IPS-NIHi7 (cell line): ENCODE results near the gene HOXC10.

ENCODE experiments used
- DNase-seq: peaks from one replicate; pipeline ENCODE4 v3.0.0; 2012; ENCODE audit warnings: mixed read lengths; ENCODE audit errors: extremely low spot score

The HOXC10 gene

DNA sequence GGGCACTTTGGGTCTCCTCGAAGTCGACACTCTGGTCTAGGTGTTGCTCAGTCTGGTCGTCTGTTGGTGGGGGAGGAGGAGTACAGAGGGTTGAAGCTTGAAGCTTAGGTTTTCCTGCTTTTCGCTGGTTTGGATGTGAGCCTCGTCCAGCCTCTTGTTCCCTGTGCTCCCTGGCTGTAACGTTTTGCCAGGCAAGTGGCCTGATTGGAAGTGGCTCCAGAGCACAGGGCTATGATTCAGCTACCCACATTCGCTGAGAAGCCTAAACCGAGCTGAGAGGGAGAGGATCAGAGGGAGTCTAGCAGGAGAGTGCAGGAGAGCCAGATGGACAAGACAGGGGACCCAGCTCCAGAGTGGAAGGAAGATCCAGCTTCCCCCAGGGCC is 6.1 kb downstream of the HOXC10 start:
- no peak for DNase-seq

DNA sequence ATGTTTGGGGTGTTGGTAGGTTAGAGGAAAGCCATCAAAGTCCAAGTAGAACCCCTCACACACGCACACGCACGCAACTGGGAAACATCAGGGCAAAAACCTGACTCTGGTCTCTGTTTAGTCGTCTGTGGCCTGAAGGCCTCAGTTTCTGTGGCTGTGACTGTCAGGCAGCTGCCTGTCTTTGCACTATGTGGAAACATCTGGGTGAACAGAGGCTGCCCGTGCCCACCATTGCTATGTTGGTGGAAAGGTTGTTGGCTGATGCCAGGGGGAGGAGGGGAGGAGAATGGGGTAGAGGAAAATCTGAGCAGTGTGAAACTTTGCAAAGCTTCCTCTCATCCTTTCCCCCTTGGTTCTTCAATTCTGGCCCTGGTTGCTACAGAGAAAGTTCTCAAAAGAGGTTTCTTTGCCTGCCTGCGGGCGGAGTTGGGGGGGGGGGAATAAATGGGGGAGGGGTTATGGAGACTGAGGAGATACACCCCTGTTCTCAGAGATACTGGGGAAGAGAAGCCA is 7.5 kb downstream of the HOXC10 start:
- DNase-seq, result no peak

DNA sequence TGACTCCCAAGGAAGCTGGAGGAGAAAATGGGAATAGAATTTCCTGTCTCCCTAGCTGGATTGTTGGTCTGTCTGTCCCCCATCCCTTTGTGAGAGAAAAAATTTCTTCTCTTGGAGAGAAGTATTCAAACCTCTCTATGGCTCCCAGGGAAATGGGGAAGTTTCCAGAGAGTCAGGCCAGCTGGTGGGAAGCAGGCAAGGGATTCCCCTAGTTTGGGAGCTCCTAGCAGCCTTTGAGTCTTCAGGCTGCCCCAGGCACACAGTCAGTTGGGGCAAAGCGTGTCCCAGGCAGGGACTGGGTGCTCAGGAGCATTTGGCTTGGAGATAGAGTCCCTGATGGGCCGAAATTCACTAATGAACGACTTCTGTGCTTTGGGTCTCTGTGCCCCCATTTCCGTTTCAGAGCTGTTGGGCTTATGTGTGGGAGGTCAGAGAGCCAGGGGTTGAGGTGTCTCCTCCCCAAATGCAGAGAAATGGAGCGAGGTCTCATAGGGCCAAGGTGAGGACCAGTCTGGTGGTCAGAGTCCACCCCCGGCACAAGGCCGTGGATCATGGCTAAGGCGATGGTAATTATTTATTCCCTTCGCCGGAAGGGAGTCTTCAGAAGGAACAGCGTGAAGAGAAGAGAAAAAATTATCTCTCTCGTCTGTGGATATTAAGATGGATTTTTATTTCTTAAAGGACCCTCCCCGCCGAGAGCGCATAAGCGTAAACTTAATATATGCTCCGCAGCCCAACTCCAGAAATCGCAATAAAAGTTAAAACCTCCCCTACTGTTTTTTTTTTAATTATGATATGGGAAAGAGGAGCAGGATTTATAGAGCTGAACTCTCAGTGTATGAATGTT is 8.4 kb downstream of the HOXC10 start:
- DNase-seq, result no peak

DNA sequence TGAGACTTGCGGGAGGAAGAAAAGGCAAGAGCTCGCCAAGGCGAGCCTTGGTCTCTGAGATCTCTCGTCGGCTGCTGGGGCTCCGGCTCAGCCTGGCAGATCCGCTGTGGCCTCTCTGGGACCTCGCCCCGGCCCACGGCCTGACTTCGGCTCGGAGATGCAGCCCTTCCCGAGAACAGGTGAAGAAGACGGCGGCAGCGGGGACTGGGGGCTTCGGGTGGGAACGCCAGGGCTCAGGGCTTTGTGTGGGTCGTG is 9.0 kb downstream of the HOXC10 start:
- DNase-seq, result no peak

DNA sequence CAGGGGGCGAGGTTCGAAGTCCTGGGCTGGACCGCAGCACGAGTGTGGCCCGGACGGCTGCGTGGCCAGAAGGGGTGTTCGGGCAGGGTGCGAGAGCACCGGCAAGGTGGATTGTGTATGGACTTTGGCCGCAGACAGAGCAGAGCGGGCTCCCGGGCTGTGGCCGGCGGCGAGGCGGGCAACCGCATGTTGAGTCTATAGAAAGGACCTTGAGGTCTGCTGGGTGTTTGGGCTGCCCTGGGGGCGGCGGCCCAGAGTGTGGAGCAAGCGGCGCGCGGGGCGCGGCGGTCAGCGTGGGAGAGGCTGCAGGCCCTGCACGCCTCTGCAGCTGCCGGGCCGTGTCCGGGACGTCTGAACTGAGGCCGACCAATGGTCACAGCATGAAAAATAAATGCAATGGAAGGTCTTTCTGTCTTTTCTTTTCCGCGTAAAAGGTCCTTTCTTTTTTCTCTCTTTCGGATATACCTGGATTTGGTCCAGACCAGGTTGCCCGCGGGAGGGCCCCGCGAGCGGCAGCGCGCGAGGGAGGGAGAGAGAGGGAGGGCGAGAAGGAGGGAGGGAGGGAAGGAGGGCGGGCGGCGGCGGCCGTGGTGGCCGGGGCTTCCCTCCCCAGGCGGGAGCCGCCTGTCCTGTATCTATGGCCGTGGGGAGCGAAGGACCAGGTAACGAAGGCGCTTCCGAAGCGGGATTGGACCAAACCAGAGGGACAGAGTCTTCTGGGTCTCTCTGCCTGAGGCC is 9.5 kb downstream of the HOXC10 start:
- DNase-seq, result no peak

DNA sequence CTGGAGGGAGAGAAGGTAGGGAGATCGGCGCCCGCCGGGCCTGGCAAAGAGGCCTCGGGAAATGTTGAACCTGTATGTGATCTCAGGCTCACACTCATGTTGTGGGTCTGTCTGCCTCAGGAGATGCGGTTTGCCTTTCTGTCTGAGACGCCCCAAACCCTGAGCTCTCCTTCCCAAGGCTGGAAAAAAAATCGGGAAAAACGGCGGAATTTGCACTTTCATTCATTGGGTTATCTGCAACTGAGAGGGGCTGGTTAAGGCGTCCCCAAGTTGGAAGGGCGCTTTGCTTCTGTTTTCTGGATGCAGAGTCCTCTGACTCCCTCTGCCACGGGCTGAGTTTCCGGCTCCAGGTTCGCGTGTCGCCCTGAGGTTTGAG is 10.0 kb downstream of the HOXC10 start:
- no peak for DNase-seq

DNA sequence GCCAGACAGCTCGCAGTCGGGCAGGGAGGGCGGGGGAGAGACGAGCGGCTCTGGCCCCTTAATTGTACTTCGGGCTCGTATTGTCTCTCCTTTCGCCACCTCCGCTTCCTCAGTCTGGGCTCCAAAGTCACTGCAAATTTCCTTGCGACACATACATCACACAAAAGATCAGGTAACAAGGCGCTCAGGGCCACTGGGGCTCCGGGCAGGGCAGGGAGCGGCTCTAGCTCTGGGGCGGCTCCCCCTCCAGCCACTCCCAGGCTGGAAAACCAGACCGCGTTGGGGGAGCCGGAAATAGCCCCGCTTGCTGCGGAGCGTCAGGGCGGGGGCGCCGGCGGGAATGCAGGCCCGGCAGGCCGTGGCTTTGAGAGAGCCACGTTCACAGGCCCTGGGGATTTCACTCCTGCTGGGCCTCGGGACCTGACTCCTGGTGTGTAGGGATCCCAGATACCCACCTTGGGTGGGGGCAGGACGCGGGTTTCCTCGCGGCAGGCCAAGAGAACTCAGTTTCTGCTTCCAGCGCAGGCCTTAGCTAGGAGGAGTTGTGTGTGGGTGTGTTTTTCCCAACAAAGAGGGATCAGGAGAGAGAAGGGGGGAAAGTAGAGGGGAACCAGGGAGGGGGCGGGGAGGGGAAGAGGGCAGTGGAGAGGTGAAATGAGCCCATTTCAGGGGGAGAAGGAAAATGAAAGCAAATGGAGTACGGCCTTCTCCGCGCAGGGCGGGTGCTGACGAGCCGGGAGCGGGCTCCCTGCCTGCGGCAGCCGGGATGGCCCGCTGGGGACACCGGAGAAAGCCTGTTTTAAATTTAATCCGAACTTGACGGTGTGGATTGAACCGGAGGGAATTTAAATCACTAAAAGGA is 10.7 kb downstream of the HOXC10 start:
- no peak for DNase-seq

DNA sequence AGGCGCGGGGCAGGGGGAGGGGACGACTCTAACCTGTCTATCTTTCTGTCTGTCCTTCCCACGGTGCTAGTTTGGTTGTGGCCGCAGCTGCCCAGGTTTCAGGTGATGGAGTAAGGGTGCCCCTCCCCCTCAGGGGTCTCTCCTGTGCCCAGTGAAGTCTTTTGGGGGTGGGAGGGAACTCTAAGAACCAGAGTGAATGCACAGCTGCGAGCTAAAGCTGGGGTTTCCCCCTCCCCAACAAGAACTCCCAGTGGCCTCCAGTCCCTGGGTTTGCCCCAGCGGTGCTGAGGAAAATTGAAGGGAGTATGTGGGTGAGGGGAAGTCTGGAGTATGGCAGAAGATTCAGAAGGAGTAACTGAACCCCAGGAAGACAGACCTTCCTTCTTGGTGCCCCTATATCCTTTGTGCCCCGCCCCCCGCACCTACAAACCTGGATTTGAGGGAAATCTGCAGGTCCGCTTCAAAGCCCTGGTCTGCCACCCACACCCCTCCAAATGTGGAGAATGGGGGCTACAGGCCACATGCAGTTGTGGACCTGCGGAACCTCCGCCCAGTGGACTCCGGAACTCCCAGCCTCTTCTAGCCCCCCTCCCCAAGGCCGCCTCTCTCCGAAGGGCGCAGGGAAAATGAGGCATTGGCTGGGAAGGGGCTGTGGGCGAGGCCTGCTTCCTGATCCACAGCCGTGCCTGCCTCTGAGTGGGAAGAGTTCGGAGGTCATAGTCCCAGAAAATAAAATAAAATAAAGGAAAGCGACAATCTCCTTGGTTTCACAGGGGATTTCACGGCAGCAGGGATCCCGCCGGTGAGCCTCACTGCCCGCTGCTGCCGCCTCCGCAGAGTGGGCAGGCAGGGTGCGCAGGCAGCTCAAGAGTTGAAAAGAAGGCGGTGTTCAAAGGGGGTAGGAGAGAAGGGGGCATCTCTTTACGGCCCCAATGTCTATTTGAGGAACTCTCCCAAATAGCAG is 11.6 kb downstream of the HOXC10 start:
- DNase-seq, result no peak

DNA sequence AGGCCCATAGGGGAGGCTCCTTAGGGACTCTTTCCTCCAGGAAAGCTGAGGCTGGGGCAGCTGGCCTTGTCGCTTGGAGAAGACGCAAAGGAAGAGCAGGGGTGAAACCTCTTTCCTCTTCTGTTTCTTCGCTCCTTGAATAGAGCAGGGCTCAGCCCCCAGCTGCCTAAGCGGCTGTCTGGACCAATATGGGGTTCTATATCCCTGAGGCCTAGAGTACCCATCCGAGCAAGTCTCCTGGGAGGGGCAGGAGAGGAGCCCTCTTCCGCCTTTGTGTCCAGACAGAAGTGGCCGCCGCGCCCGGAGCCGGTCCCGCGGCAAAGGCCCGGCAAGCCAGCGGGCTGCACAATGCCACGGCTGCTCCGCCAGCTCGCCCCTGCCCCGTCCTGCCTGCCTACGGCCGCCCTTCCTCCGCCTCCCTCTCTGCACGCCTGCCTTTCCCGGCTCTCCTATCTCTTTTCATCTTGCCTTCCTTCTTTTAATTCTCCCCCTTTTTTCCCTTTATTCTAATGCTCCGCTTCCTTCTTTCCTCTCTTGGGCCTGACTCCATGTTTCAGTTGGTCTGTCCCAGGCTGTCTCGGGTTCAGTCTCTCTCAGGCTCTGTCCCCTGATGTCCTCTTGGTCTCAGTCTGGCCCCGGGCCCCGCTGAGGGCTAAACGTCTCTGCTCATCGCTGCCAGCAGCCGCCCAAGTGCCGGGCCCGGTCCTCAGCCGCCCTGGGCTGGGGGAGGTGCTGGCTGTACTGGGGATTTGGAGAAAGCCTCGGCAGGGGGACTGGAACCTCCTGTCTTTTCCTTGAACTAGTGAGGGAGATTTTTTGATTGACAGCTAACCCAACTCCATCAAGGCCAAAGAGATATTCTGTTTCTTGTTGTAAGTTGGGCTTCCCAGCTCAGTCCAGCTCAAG is 12.5 kb downstream of the HOXC10 start:
- DNase-seq, result no peak

DNA sequence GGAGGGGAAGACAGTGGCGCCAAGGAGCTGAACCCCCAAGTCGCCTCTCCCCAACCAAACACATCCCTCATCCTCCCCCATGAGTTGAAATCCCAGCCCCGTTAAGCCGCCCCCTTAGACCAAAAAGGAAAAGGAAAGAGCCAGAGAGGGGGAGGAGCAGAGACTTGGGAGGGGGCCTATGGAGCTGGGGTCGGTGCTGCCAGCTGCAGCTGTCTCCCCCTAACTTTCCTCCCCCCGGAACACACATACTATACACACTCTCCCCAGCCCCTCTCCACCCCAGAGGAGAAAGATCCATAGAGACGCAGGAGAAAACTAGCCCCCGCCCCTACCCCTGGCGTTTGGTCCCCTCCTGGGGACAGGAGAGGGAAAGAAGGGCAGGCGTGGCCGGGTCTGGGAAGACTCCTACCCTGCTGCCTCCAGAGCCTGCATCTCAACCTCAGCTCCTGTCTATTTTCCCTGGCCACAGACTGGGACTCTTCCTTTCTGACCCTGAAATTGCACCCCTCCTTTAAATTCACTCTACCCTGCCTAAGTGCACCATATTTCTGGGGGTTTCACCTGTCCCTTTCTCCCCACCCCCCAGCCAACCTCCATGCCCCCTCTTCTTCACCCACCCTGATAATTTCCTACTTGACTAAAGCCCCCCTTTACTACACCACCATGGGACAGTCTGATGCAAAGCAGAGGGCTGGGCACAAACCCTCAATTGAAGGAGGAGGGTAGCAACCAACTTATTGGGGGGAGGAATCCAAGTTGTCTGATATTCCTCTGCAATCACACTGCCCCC is 13.4 kb downstream of the HOXC10 start:
- no peak for DNase-seq

DNA sequence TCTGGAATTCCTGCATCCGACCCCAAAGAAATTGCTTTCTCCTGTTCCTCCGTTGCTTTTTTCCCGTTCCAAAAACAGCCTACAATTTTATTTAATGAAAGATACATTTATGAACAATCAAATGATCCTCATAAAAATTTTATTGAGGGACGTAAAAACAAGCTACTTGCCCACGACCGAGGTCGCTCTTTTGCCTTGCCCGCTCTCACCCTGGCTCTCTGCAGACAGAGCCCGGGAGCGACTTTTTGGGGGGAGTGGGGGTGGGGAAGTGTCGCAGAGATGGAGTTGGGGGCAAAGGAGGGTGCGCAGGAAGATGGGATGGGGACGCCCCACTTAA is 13.9 kb downstream of the HOXC10 start:
- DNase-seq, result no peak

DNA sequence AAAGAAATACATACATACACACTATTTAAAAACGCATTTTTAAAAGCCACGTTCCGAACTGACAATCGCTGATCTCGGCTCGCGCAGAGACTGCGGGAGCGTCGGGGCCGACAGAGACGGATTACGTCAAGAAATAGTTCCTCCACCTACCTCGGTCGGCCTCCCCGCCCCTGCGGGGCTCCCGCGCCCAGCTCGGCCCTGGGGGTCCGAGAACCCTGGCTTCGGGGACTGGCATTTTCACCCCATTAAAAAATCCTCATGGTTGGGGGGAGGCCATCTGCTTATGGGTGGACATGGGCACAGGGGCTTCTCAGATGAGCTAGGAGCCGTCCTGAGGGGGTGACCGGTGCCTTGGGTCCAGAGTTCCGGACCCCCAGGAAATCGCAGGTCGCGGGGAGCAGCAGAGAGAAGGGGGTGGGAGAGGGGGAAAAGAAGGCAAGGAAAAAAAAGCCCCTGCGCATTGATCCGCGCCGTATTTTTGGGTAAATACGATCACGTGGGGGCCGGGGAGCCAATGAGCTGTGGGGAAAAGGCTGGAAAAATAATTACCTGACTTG is 14.7 kb downstream of the HOXC10 start:
- DNase-seq, result no peak

DNA sequence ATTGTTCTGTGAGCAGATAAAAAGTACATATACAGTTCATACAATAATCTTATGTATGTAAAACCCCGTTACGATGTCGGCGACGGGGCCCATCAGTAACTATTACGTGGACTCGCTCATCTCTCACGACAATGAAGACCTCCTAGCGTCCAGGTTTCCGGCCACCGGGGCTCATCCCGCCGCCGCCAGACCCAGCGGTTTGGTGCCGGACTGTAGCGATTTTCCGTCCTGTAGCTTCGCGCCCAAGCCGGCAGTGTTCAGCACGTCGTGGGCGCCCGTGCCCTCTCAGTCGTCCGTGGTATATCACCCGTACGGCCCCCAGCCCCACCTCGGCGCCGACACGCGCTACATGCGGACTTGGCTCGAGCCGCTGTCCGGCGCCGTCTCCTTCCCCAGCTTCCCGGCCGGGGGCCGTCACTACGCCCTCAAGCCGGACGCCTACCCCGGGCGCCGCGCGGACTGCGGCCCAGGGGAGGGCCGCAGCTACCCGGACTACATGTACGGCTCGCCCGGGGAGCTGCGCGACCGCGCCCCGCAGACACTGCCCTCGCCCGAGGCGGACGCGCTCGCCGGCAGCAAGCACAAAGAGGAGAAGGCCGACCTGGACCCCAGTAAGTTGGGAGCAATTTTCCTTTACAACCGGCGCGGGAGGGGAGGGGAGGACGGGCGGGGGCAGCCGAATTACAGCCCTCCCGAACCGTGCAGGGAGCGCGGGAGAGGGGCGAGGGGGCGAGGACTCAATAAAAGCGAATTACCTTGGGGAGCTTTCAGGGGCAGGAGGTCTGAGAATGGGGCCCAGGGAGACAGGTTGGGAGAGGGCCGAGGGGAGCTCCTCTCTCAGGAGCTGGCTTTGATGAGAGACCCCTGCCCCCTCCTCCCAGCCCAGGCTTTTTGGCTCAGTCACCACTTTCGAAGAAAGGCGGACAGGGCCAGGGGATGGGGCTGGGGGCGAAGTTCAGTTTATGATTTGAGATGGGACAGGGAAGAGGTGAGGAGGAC is 15.5 kb downstream of the HOXC10 start, which contains the start of gene HOXC9:
HOXC9 (plus strand) TSS at position 46 of the 999 bp plus-strand sequence; CDS start at position 74, 28 bp downstream.
- DNase-seq, result no peak

DNA sequence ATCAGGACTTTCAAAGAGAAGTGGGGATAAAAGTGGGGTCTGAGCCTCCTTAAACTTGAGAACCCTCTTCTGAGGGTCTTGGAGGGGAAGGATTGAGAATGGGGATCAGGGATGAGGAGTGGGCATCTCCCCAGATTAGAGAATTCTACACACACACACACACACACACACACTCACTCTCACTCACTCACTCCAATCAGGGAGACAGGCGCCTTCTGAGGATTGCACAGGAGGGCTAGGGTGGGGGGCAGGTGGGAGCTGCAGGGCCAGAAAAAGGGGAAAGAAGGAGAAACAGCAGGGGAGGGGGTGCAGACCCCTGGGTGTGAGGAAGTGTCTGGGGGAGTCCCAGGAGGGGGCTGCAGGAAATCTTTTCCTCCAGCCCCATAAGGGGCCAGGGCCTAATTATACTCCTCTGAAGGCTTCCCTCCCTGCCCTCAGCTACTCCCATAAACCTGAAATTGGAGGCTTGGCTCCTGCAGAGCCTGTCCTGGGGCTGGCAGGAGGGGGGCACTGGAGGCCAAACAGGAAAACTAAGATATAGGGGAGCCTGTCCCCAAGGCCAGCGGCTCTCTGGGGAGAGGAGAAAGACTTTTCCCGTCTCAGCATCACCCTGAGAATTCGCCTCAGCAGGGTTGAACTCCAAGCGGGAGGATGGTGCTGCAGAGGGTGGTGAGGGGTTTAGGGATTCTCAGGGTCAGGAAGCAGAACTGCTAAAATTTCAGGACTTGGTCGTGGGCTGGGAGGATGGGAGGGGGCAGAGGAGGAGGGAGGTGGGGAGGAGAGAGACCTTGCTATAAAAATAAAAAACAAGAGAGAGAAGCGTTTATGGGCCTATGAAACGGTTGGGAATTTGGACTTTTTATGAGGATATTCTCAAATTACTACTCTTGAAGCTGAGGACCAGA is 16.6 kb downstream of the HOXC10 start:
- DNase-seq, result no peak

DNA sequence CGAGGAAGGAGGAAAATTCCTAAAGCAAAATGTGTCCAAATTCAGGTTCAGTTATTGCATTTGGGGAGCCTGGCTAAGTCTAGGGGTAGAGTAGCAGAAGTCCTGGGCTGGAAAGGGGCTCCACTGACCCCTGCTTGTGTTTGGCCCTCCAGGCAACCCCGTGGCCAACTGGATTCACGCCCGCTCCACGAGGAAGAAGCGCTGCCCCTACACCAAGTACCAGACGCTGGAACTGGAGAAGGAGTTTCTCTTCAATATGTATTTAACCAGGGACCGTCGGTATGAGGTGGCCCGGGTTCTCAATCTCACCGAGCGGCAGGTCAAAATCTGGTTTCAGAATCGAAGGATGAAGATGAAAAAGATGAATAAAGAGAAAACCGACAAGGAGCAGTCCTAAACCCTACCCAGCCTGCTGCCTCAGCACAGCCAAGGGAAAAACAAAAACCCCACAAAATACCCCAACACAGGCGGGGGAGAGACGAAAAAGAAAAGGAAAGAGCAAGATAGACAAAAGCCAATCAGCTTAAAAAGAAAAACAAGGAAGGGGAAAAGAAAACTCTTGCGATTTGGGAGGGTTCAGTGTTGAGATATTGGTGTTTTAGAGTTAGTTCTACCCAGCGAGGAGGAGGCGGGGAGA is 17.4 kb downstream of the HOXC10 start:
- no peak for DNase-seq

DNA sequence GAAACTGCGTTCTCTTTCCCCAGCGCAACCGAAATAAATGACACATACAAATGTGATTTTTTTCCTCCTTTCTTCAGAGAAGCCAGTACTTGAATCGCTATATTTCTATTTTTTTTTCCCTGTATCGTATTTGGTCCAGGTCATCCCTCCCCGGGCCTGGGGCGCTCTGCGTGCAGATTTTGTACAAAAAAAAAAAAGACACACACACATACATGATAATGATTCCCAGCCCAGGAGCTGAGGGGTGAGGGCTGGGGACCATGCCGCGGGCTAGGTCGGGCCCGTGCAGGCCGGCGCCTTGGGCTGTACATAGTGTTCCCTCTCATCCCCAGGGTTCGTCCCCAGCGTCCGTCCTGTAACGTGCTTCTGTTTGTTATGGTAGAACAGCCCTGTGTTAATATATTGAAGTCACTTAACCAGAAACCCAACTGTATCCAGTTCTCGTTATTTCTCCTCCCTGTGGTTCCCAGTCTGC is 18.0 kb downstream of the HOXC10 start:
- DNase-seq, result no peak
